Measurements from ENCODE around the gene ITPRIP.

ITPRIP gene

DNA sequence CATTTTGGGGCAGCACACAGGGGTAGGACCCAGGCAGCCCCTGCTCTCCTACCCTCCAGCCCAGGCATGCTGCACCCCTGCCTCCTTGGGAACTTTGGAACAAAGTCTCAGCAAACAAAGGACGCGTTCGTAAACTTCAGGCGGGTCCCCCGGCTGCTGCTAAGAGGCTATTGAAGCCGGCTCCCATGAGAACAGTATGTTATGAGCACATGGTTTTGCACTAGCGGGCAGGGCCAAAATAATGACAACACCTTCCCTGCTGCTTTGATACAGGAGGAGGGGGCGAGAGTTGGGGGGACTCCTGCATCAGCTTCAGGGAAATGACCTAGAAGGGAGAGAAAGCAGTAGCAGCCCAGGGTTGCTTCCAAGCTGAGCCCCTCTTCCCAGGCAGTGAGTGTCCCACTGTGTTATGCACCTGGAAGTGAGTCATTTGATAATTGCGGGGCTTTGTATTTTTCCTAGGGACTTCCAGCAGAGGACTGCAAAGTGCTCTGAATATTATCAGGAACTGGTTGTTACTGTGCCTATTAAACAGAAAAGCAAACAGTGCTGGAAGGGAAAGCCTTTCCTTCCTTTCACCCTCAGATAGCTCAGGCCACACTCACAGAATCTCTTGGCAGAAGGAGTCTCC, 6.9 kb downstream of the ITPRIP start:
- Histone ChIP-seq H3K27ac (peak overlapping the region; percentile 5 to 89 (median 57); a peak in 14 of 22 replicates), H3K4me1 (peaks cover 97 to 100% (median 100%) of the 10 kb centered on the region in 10 experiments), H4K20me1 (peaks cover 78 to 100% (median 98%) of the 10 kb centered on the region in 11 experiments), H3K9ac (peak overlapping the region; percentile 7 to 81 (median 74); a peak in 17 of 22 replicates), H3K4me2 (peak overlapping the region; percentile 94 to 99 (median 97)), H3K9me3 (replicated peaks in 1 of 11) (no peaks in the 10 kb centered on the region), H3K27me3 (no peaks in the 10 kb centered on the region), H3K4me3 (peak overlapping the region in 2 of 10 experiments; percentile 37 to 52; a peak in 1 of 20 replicates), H3K36me3 (peaks cover 7 to 57% (median 27%) of the 10 kb centered on the region in 11 experiments; a peak in 16 of 22 replicates)
- no peak for TF ChIP-seq Cebpa-rat (IDR thresholded peaks at IDR 0.05)

DNA sequence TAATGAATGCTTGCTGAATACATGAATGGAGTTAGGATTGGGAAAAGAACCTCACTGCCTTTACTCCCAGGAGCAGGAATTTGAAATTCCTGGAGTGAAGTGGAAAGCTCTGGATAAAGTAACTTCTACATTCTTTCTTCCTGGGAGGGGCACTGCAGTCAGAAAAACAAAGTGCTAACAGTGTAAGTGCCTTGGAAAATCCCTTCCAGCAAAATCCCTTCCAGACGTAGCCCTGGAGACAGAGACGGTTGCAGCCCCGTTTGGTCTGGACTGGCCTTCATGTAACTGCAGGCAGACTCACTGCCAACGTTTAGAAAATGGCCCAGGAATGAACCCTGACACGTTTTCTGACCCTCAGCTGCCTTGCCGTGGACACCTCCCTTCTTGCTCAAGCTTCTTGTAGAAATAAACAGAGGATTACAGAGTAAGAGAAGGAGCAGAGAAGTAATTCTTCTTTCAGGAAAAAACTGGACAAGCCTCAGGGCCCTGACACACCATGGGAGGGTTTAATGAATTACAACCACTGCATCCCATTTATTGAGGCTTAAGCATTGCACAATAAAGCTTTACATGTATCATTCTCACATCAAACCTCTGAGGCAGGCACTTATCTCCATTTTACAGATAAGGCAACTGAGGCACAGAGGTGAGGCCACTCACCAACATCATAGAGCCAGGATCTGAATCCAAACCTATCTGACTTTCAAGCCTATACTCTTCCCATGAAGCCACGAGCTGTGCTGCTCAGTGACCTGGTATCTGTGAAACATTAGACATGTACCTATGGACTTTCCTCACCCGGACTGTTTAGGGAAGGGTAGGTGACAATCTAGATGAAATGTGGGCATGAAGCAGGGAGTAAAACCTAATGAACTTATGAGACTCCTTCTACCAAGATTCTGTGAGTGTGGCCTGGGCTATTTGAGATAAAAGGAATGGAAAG, 7.8 kb downstream of the ITPRIP start:
- H3K4me2 ChIP-seq: peak overlapping the region; percentile 94 to 99 (median 97)
- no peak for TF ChIP-seq Cebpa-rat (IDR thresholded peaks at IDR 0.05)
- H3K9me3 ChIP-seq (replicated peaks in 1 of 11): no peaks in the 10 kb centered on the region
- H3K27ac ChIP-seq: peak overlapping the region; percentile 60 to 90 (median 84); a peak in 21 of 22 replicates
- peaks cover 70 to 100% (median 90%) of the 10 kb centered on the region in 11 experiments for H4K20me1 ChIP-seq
- H3K9ac ChIP-seq: peak overlapping the region; percentile 26 to 82 (median 78); a peak in 18 of 22 replicates
- peaks cover 98 to 100% (median 100%) of the 10 kb centered on the region in 10 experiments for H3K4me1 ChIP-seq
- peak overlapping the region in 8 of 10 experiments; percentile 3 to 66 (median 52); a peak in 8 of 20 replicates for H3K4me3 ChIP-seq
- no peaks in the 10 kb centered on the region for H3K27me3 ChIP-seq
- peaks cover 7 to 59% (median 26%) of the 10 kb centered on the region in 11 experiments; a peak in 16 of 22 replicates for H3K36me3 ChIP-seq

DNA sequence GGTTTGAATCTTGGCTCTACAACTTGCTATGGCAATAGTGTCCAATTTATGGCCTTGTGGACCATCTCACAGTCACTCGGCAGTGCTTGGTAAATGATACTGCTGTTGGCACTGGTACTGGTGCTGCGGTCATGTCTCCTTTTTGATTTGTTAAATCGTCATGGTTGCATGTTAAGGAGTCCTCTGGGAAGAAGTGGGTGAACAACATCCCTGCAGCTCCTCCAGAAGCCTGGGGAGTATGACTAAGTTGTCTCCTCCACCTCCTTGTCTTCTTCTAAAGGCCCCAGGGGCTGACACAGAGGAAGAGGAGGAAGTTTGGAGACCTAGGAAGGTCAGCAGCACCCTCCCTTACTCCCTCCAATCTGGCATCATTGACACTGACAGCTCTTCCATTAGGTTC, 8.5 kb downstream of the ITPRIP start:
- H3K36me3 ChIP-seq: peaks cover 8 to 59% (median 26%) of the 10 kb centered on the region in 11 experiments; a peak in 16 of 22 replicates
- peaks cover 63 to 100% (median 83%) of the 10 kb centered on the region in 11 experiments for H4K20me1 ChIP-seq
- peak overlapping the region; percentile 94 to 99 (median 97) for H3K4me2 ChIP-seq
- no peak for TF ChIP-seq Cebpa-rat (IDR thresholded peaks at IDR 0.05)
- H3K9ac ChIP-seq: peak overlapping the region; percentile 51 to 82 (median 78); a peak in 21 of 22 replicates
- H3K27ac ChIP-seq: peak overlapping the region; percentile 60 to 90 (median 84); a peak in 21 of 22 replicates
- H3K4me3 ChIP-seq: peak overlapping the region; percentile 3 to 66 (median 52); a peak in 13 of 20 replicates
- H3K27me3 ChIP-seq: no peaks in the 10 kb centered on the region
- H3K4me1 ChIP-seq: peaks cover 98 to 100% (median 100%) of the 10 kb centered on the region in 10 experiments
- H3K9me3 ChIP-seq (replicated peaks in 1 of 11): no peaks in the 10 kb centered on the region

DNA sequence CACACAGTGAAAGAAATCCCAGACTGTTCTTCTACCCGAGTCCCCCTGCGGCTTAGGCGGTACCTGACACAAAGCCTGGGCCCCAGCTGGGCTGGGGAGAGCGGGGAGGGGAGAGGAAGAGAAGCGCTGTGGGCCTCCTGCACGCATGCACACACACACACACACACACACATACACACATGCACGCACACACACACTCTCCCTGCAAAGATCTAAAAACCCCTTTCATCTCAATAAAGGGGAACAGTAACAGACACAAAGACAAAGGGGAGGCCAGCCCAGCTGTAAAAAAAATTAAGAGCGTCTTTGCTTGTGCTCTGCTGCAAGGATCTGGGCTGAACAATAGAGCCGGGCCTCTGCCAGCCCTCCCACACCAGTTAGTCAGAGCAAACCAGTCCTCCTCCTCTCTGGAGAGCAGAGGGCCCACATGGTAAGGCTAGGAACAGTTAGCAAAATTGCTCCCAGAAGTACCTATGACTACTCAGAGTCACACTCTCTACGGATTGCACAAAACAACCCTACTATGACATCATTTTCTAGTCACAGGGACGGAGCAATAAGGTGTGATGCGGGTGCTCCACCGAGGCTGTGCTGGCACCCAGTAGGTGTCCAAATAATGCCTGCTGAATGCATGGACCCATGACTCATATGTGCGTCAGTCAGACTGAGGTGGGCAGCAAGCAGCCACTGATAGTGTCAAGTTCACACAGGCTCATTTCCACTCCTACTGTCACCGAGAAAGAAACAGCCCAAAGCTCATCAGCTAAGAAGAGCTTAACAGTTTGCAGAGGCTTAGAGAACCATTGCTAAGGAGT, 9.2 kb downstream of the ITPRIP start:
- H3K4me2 ChIP-seq: peak overlapping the region; percentile 94 to 99 (median 97)
- H3K9ac ChIP-seq: peak overlapping the region; percentile 69 to 82 (median 78)
- TF ChIP-seq Cebpa-rat (IDR thresholded peaks at IDR 0.05): no peak
- peaks cover 99 to 100% (median 100%) of the 10 kb centered on the region in 10 experiments for H3K4me1 ChIP-seq
- peaks cover 57 to 98% (median 76%) of the 10 kb centered on the region in 11 experiments for H4K20me1 ChIP-seq
- peak overlapping the region; percentile 60 to 90 (median 84) for H3K27ac ChIP-seq
- peak overlapping the region; percentile 38 to 66 (median 52) for H3K4me3 ChIP-seq
- no peaks in the 10 kb centered on the region for H3K9me3 ChIP-seq (replicated peaks in 1 of 11)
- H3K36me3 ChIP-seq: peaks cover 5 to 57% (median 20%) of the 10 kb centered on the region in 11 experiments; a peak in 15 of 22 replicates
- no peaks in the 10 kb centered on the region for H3K27me3 ChIP-seq

GRCh38 chr10:104328646-104328895, 9.7 kb downstream of the ITPRIP start:
- Histone ChIP-seq H3K27me3 (no peaks in the 10 kb centered on the region), H3K4me1 (peaks cover 100% of the 10 kb centered on the region in 10 experiments), H4K20me1 (peaks cover 51 to 98% (median 71%) of the 10 kb centered on the region in 11 experiments), H3K4me3 (peak overlapping the region; percentile 38 to 66 (median 52)), H3K27ac (peak overlapping the region; percentile 60 to 90 (median 84)), H3K9ac (peak overlapping the region; percentile 69 to 82 (median 78)), H3K9me3 (replicated peaks in 1 of 11) (no peaks in the 10 kb centered on the region), H3K4me2 (peak overlapping the region; percentile 94 to 99 (median 97)), H3K36me3 (peaks cover 4 to 55% (median 18%) of the 10 kb centered on the region in 11 experiments; a peak in 14 of 22 replicates)
- no peak for TF ChIP-seq Cebpa-rat (IDR thresholded peaks at IDR 0.05)

GRCh38 chr10:104327745-104328645, 10.3 kb downstream of the ITPRIP start:
- peaks cover 3 to 54% (median 14%) of the 10 kb centered on the region in 11 experiments; a peak in 14 of 22 replicates for H3K36me3 ChIP-seq
- H3K4me2 ChIP-seq: peak overlapping the region; percentile 94 to 99 (median 97)
- H3K27me3 ChIP-seq: no peaks in the 10 kb centered on the region
- peak overlapping the region; percentile 69 to 82 (median 78) for H3K9ac ChIP-seq
- H4K20me1 ChIP-seq: peaks cover 46 to 97% (median 65%) of the 10 kb centered on the region in 11 experiments
- H3K9me3 ChIP-seq (replicated peaks in 1 of 11): no peaks in the 10 kb centered on the region
- peak overlapping the region; percentile 60 to 90 (median 84) for H3K27ac ChIP-seq
- no peak for TF ChIP-seq Cebpa-rat (IDR thresholded peaks at IDR 0.05)
- peaks cover 100% of the 10 kb centered on the region in 10 experiments for H3K4me1 ChIP-seq
- peak overlapping the region; percentile 38 to 66 (median 52) for H3K4me3 ChIP-seq

DNA sequence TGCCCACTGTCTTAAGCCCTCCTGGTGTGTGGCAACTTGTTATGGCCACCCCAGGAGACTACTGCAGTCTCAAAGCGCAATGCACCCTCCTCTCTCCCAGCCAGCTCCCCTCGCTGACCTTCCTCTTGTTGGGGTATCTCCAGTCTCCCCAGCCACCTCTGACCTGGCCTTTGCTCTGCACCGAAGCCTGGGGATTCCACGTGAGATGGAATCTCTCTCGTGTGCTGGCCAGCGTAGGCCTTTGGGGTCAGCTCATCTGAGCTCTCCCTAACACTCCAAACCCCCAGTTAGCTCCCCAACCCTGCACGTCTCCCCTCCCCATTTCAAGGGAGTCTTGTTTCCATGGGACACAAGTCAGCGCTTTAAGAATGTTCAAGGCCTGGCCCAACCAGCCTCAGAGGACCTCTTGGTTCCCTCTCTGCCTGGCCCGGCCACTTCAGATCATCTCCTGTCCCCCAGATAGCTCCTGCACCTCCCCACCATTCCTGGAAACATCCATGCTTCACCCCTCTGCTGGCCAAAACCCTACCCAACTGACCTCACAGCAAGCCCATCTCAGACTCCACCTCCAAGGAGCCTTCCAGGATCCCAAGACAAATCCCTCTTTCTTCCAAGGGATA, 11.2 kb downstream of the ITPRIP start:
- TF ChIP-seq Cebpa-rat (IDR thresholded peaks at IDR 0.05): no peak
- Histone ChIP-seq H3K9me3 (replicated peaks in 1 of 11) (no peaks in the 10 kb centered on the region), H3K27ac (peak overlapping the region; percentile 30 to 90 (median 84); a peak in 21 of 22 replicates), H3K9ac (peak overlapping the region; percentile 14 to 82 (median 78); a peak in 21 of 22 replicates), H3K4me3 (peak overlapping the region; percentile 38 to 66 (median 52); a peak in 17 of 20 replicates), H3K4me1 (peaks cover 100% of the 10 kb centered on the region in 10 experiments), H3K36me3 (peaks cover 0 to 45% (median 11%) of the 10 kb centered on the region in 11 experiments; a peak in 12 of 22 replicates), H3K27me3 (no peaks in the 10 kb centered on the region), H4K20me1 (peaks cover 39 to 97% (median 62%) of the 10 kb centered on the region in 11 experiments; a peak in 21 of 22 replicates), H3K4me2 (peak overlapping the region; percentile 94 to 99 (median 97))
